Gastroesophageal sphincter (tissue), 4 donors: ENCODE data around the gene TRIM7. TPM values are rescaled to one million over a fixed set of nuclear protein-coding genes. Genes with fewer than 3 reads are reported as not detected.

Experiments used
- ATAC-seq: fragments of 150-250 bp; one replicate; pipeline ENCODE4 v1.9.1; 2016; ENCODE audit warnings: mild to moderate bottlenecking, moderate library complexity
- H3K27ac ChIP-seq, 4 donors: fragments of 200-600 bp; sonication (generic) in 3 of 4; 1 replicate in 3 of 4; 2 replicates in 1 of 4; pipeline ENCODE4 v1.5.1; 2016 to 2019
- H3K27me3 ChIP-seq: fragments of 200-600 bp; sonication (generic); one replicate; pipeline ENCODE4 v1.5.1; 2019
- H3K36me3 ChIP-seq, 2 donors: fragments of 200-600 bp; sonication (generic); one replicate each; pipeline ENCODE4 v1.5.1; 2019; ENCODE audit warnings: control low read depth in 1 of 2
- H3K4me1 ChIP-seq, 3 donors: fragments of 200-600 bp; sonication (generic); 1 replicate in 2 of 3; 2 replicates in 1 of 3; pipeline ENCODE4 v1.5.1; 2016 to 2019; ENCODE audit warnings: control low read depth in 2 of 3
- H3K4me3 ChIP-seq, 2 donors: fragments of 200-600 bp; sonication (generic); one replicate each; pipeline ENCODE4 v1.5.1; 2019; ENCODE audit warnings: mild to moderate bottlenecking in 1 of 2, moderate library complexity in 1 of 2
- H3K9me3 ChIP-seq, 3 donors: fragments of 200-600 bp; sonication (generic); one replicate each; pipeline ENCODE4 v1.5.1; 2017 to 2019; ENCODE audit warnings: control low read depth in 2 of 3
- EP300 ChIP-seq: sonication (generic); formaldehyde crosslinking; IDR thresholded peaks from one replicate; pipeline ENCODE4 v1.6.1; 2017; ENCODE audit warnings: antibody characterized with exemption, mild to moderate bottlenecking
- POLR2A ChIP-seq, 2 donors: fragments of 450-650 bp; IDR thresholded peaks; one replicate each; pipeline ENCODE4 v1.6.1; 2017; ENCODE audit warnings: antibody characterized with exemption in 2 of 2, mild to moderate bottlenecking in 2 of 2, moderate library complexity in 1 of 2
- POLR2AphosphoS5 ChIP-seq: sonication (generic); formaldehyde crosslinking; IDR thresholded peaks from one replicate; pipeline ENCODE4 v1.6.1; 2017; ENCODE audit warnings: antibody characterized with exemption
- WGBS, 2 donors: methylation state at CpG; one replicate each; pipeline ENCODE4 v1.1.5; 2018; ENCODE audit warnings: low coverage in 1 of 2; 5-methylcytosine and 5-hydroxymethylcytosine counted together
- total RNA-seq, 4 donors: library from RNA; depleted of rRNA; stranded (reverse); fragments of >200 nt; gene quantifications; one replicate each; pipeline ENCODE4 v1.1.0, GENCODE V29; 2016
- TF ChIP-seq, protein P1 (sequence below), 4 experiments: fragments of 200-600 bp in 2 of 4; fragments of 450-650 bp in 2 of 4; sonication (generic) in 1 of 4; IDR thresholded peaks; one replicate each; pipeline ENCODE4 v1.5.1; 2017 to 2019; ENCODE audit warnings: antibody characterized with exemption in 4 of 4, mild to moderate bottlenecking in 2 of 4, moderate library complexity in 2 of 4

The TRIM7 gene
- total RNA-seq, 4 donors from 2014 or later = 3.0 to 11.0 (median 4.7) TPM

DNA sequence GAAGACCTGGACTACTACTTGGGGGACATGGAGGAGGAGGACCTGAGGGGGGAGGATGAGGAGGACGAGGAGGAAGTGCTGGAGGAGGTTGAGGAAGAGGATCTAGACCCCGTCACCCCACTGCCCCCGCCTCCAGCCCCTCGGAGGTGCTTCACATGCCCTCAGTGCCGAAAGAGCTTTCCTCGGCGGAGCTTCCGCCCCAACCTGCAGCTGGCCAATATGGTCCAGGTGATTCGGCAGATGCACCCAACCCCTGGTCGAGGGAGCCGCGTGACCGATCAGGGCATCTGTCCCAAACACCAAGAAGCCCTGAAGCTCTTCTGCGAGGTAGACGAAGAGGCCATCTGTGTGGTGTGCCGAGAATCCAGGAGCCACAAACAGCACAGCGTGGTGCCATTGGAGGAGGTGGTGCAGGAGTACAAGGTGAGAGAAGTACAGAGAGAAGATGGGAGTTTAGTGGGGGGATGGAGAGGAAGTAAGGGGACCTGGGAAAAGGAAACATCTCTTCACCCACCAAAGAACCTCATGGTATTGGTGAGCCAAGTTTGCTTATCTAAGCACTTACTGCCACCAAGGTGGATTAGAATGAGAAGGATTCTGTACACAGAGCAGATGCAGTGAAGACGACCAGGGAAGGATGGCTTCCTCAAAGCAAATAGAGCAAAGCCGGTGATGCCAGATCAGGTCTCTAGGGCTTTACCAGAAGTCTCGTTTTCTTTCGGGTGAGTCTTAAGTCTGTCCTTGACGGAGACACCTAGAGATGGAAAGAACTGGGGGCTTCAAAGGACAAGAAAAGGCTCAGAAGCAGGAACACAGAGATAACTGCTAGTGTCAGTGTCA is 19.6 kb upstream of the TRIM7 start:
- Histone ChIP-seq H3K4me3 (peak overlapping the region; percentile 59 to 74), H3K27ac (peak overlapping the region in 3 of 4 donors; percentile 86 to 95 (median 92)), H3K4me1 (peaks cover 0 to 35% (median 5%) of the 10 kb centered on the region in 3 donors), H3K27me3 (no peaks in the 10 kb centered on the region), H3K9me3 (no peaks in the 10 kb centered on the region), H3K36me3 (peaks cover 0 to 20% of the 10 kb centered on the region in 2 donors)
- WGBS, 2 donors = 63 to 69% methylated on average over 7 to 22 of the region's 22 CpGs
- no peak for ATAC-seq
- TF ChIP-seq, protein P1, sequence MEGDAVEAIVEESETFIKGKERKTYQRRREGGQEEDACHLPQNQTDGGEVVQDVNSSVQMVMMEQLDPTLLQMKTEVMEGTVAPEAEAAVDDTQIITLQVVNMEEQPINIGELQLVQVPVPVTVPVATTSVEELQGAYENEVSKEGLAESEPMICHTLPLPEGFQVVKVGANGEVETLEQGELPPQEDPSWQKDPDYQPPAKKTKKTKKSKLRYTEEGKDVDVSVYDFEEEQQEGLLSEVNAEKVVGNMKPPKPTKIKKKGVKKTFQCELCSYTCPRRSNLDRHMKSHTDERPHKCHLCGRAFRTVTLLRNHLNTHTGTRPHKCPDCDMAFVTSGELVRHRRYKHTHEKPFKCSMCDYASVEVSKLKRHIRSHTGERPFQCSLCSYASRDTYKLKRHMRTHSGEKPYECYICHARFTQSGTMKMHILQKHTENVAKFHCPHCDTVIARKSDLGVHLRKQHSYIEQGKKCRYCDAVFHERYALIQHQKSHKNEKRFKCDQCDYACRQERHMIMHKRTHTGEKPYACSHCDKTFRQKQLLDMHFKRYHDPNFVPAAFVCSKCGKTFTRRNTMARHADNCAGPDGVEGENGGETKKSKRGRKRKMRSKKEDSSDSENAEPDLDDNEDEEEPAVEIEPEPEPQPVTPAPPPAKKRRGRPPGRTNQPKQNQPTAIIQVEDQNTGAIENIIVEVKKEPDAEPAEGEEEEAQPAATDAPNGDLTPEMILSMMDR (IDR thresholded peaks at IDR 0.05) = no peak
- no peak for TF ChIP-seq POLR2A (IDR thresholded peaks at IDR 0.05)
- TF ChIP-seq EP300 = no peak
- TF ChIP-seq POLR2AphosphoS5 = no peak

DNA sequence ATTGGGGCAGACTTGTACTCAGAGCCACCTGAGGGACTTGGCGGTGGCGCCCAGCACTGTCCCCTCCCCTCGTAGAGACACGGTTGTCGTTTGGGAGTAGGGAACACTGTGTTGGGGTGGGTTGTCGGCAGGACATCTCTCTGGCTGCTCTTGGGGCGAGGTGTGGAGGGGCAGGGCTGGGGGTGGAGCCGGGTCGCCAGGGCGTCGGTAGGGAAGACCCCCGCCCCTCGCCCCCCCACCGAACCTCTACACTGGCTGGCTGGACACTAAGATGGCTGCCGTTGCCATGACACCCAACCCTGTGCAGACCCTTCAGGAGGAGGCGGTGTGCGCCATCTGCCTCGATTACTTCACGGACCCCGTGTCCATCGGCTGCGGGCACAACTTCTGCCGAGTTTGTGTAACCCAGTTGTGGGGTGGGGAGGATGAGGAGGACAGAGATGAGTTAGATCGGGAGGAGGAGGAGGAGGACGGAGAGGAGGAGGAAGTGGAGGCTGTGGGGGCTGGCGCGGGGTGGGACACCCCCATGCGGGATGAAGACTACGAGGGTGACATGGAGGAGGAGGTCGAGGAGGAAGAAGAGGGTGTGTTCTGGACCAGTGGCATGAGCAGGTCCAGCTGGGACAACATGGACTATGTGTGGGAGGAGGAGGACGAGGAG is 18.9 kb upstream of the TRIM7 start:
- TF ChIP-seq, protein P1 (IDR thresholded peaks at IDR 0.05) = no peak
- TF ChIP-seq EP300 (no peak), POLR2AphosphoS5 (no peak), POLR2A (IDR thresholded peaks at IDR 0.05) (no peak)
- Histone ChIP-seq H3K27ac (peak overlapping the region; percentile 86 to 95 (median 92)), H3K4me3 (peak overlapping the region; percentile 59 to 74), H3K27me3 (no peaks in the 10 kb centered on the region), H3K4me1 (peaks cover 0 to 35% (median 5%) of the 10 kb centered on the region in 3 donors), H3K9me3 (no peaks in the 10 kb centered on the region), H3K36me3 (peaks cover 0 to 14% of the 10 kb centered on the region in 2 donors)
- no peak for ATAC-seq
- whole genome bisulfite sequencing, 2 donors = 0 to 2% methylated on average over 5 to 9 of the region's 31 CpGs

DNA sequence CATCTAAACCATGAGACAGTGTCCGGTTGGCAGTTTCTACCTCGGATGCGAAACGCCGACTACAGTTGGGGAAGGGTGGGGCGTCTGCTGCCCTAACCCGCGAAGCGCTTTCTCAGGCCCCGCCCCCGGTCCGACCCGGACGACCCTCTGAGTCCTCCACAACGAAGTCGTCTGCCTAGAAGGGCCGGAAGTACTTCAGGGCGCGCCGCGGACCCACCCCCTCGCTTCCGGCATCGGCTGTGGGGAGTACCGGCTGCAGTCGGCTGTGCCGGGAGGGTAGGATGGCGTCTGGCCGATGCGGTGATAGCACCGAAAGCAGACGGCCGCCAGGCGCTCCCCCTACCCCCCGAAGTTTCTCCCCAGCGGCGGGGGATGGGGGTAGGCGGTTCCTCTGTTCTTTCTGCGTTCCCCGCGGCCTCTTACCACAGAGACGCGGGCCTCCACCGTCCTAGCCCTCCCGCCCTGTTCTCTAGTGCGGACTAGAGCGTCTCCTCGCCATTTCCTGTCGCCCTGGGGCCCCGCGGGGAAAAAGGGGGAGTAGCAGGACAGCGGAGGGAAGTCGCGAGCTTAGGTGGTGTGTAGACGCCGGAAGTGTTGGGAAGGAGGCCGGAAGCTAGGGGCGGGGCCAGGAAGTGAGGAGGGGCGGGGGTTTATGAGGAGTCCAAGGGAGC is 18.2 kb upstream of the TRIM7 start, which contains the start of gene TRIM41:
Gene TRIM41 (plus strand): TSS at position 224 of the 671 bp plus-strand sequence. CDS start 719 bp downstream, outside the sequence.
- Histone ChIP-seq H3K36me3 (peaks cover 0 to 14% of the 10 kb centered on the region in 2 donors), H3K9me3 (no peaks in the 10 kb centered on the region), H3K4me3 (peak within 1 kb of the TSS; percentile 59 to 74), H3K27me3 (no peaks in the 10 kb centered on the region), H3K4me1 (peaks cover 0 to 42% (median 5%) of the 10 kb centered on the region in 3 donors), H3K27ac (peak within 1 kb of the TSS; percentile 86 to 95 (median 92))
- ATAC-seq = peak; percentile 91
- TF ChIP-seq POLR2A (IDR thresholded peaks at IDR 0.05) (peak; percentile 92 to 96), EP300 (no peak), POLR2AphosphoS5 (peak; percentile 93)
- TF ChIP-seq, protein P1 (IDR thresholded peaks at IDR 0.05) = no peak
- WGBS, 2 donors = 0% methylated on average over 9 of the region's 59 CpGs; no CpG with 5 or more reads in 1 of the 2 donors

DNA sequence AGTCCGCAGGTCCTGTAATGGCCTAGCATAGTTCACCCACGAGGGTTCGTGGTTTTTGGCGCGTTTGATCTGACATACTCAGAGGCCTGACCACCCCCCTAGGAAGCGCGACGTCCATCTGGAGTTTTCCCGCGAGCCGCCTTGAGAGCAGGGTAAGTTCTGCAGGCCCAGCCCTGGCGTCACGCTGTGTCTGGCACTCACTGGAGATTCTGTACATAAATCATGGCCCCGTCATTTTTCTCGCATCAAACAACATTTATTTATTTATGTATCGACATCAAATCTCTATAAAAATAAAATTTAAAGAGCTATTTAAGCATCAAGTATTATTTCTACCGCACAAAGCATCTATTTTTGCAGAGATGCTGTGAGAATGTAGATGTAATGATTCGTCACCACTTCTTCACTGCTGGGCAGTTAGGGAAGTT is 17.6 kb upstream of the TRIM7 start:
- 0% methylated on average over 8 to 13 of the region's 18 CpGs for WGBS, 2 donors
- peak; percentile 10 for ATAC-seq
- Histone ChIP-seq H3K27ac (peak overlapping the region; percentile 86 to 95 (median 92)), H3K9me3 (no peaks in the 10 kb centered on the region), H3K27me3 (no peaks in the 10 kb centered on the region), H3K4me1 (peaks cover 0 to 47% (median 6%) of the 10 kb centered on the region in 3 donors), H3K4me3 (peak overlapping the region; percentile 59 to 74), H3K36me3 (peaks cover 0 to 8% of the 10 kb centered on the region in 2 donors)
- TF ChIP-seq POLR2A (IDR thresholded peaks at IDR 0.05) (no peak), POLR2AphosphoS5 (no peak), EP300 (no peak)
- TF ChIP-seq, protein P1 (IDR thresholded peaks at IDR 0.05) = peak in 2 of 4 experiments; percentile 42 to 57
